Left colon (tissue), 2 donors: ENCODE results near the gene WBP2. TPM values are rescaled to one million over a fixed set of nuclear protein-coding genes. Genes with fewer than 3 reads are reported as not detected.

Source experiments
- ATAC-seq: fragments of 200-7000 bp; cut with Tn5 transposase; one replicate; pipeline ENCODE4 v1.9.1; 2020; ENCODE audit warnings: mild to moderate bottlenecking, moderate library complexity
- DNase-seq, 2 donors: peaks; one replicate each; pipeline ENCODE4 v3.0.0-alpha.2; 2020
- intact Hi-C, 2 donors: fragments of 100-400 bp; cut with DNase I in 1 of 2; cut with micrococcal nuclease in 1 of 2; formaldehyde crosslinking; loops; one replicate each; pipeline versions ENCODE4 v1.11.2 to v1.14.0; 2022; cut with DNase I, micrococcal nuclease
- total RNA-seq, 2 donors: library from RNA; stranded (reverse); fragmentation: NEBNext Ultra II Directional; extraction: Animal tissue kit (Norgen Biotek cat#: 25700); gene quantifications; one replicate each; pipeline ENCODE4 v1.2.1, GENCODE V29; 2021
- donor health status: DM: no; HTN: no; CAD: no.
- donor health status: DM: yes; HTN: yes; CAD: no.

Gene WBP2
- total RNA-seq, 2 donors from 2014 or later: 96.5 to 105 TPM

GRCh38 chr17:75849724-75850123, 5.4 kb downstream of the WBP2 start:
- ATAC-seq: no peak
- no peak for DNase-seq
- intact Hi-C loops: no loop called here

GRCh38 chr17:75849279-75849646, 5.9 kb downstream of the WBP2 start:
- ATAC-seq: no peak
- DNase-seq: no peak
- intact Hi-C loops: no loop called here

GRCh38 chr17:75848523-75849278, 6.4 kb downstream of the WBP2 start:
- intact Hi-C loops: no loop called here
- ATAC-seq (no peak), DNase-seq (peak; percentile 74 to 96)

GRCh38 chr17:75847614-75848522, 7.3 kb downstream of the WBP2 start:
- DNase-seq (no peak), ATAC-seq (no peak)
- intact Hi-C loops: no loop called here

GRCh38 chr17:75846692-75847613, 8.2 kb downstream of the WBP2 start:
- intact Hi-C loops: no loop called here
- DNase-seq (no peak), ATAC-seq (no peak)

- intact Hi-C loops: no loop called here
- DNase-seq (peak; percentile 47 to 62), ATAC-seq (peak; percentile 41)
Measured at GRCh38 chr17:75845933-75846691, 9.0 kb downstream of the WBP2 start.

GRCh38 chr17:75845058-75845711, 9.9 kb downstream of the WBP2 start:
- ATAC-seq: peak; percentile 75
- intact Hi-C loops: no loop called here
- peak; percentile 89 to 92 for DNase-seq

GRCh38 chr17:75844530-75845057, 10.5 kb downstream of the WBP2 start:
- peak; percentile 70 for ATAC-seq
- peak; percentile 71 to 91 for DNase-seq
- intact Hi-C loops: no loop called here

- DNase-seq: peak in 1 of 2 donors; percentile 66
- intact Hi-C loops: no loop called here
- ATAC-seq: peak; percentile 8
Measured at GRCh38 chr17:75843577-75844529, 11.3 kb downstream of the WBP2 start, which contains the start of gene UNC13D. TSS of gene UNC13D (minus strand) at chr17:75844404. CDS start at chr17:75844337, 67 bp downstream.

GRCh38 chr17:75842963-75843576, 12.1 kb downstream of the WBP2 start:
- DNase-seq (no peak), ATAC-seq (no peak)
- intact Hi-C loops: no loop called here

- intact Hi-C loops: no loop called here
Measured at GRCh38 chr17:75842411-75842810, 12.7 kb downstream of the WBP2 start.

GRCh38 chr17:75840799-75841164, 14.4 kb downstream of the WBP2 start:
- ATAC-seq: no peak
- DNase-seq: no peak

More at GRCh38 chr17:75842411-75842810, 12.7 kb downstream of the WBP2 start:
- DNase-seq: no peak
- ATAC-seq: no peak

GRCh38 chr17:75839942-75840798, 15.0 kb downstream of the WBP2 start:
- DNase-seq (no peak), ATAC-seq (no peak)
- intact Hi-C loops: no loop called here

More at GRCh38 chr17:75840799-75841164, 14.4 kb downstream of the WBP2 start:
- intact Hi-C loops: no loop called here

- ATAC-seq (no peak), DNase-seq (no peak)
- intact Hi-C loops: no loop called here
Measured at GRCh38 chr17:75838410-75838809, 16.7 kb downstream of the WBP2 start.

- DNase-seq: no peak
- intact Hi-C loops: no loop called here
- no peak for ATAC-seq
Measured at GRCh38 chr17:75837899-75838298, 17.2 kb downstream of the WBP2 start.
